Subcutaneous adipose tissue (tissue), 4 donors: Measurements from ENCODE around the gene FKBP1A. TPM values are rescaled to one million over a fixed set of nuclear protein-coding genes. Genes with fewer than 3 reads are reported as not detected.

Experiments used
- CTCF ChIP-seq: fragments of 450-650 bp; IDR thresholded peaks from one replicate; pipeline ENCODE4 v1.5.1; 2016; ENCODE audit warnings: low read depth, mild to moderate bottlenecking, control low read depth, antibody characterized with exemption, moderate library complexity
- total RNA-seq, 4 donors: library from RNA; depleted of rRNA; stranded (reverse); fragments of >200 nt; gene quantifications; one replicate each; pipeline ENCODE4 v1.1.0, GENCODE V29; 2016

Gene FKBP1A
- total RNA-seq, result 100 to 1,000 TPM; 131 to 257 (median 165) TPM

DNA sequence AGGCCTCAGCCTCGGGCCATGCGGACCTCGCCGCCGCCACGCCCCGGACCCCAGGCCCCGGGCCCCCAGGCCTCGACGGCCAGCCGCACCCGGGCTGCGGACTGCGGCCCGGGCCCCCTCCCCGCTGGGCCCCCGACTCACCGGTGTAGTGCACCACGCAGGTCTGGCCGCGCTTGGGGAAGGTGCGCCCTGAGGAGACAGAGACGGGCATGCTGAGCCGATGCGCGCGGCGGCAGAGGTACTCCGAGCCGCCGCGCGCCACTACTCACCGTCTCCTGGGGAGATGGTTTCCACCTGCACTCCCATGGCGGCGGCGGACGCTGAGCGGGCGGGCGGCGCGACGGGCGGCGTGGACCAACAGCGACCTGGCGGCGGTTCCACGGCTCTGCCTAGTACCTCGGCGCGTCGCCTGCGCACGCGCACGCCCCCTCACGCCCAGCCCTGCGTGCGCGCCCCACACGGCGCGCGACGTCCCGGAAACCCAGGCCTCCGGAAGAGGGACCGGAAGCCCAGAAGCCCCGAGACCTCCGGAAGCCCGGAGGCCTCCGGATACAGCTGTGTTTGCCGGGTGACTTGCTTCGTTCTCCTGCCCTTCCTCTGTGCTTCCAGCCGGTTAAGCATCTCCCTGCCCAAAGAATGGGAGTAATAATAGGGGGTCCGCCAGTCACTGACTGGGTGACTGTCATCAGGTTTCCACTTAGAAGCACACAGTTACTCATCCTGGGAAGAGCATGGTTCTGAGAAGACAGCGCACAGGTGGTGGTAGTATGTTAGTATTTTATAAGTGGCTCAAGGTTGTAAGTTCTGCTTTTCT lies at the start of gene FKBP1A:
Gene FKBP1A (minus strand): TSS at position 362 of the 814 bp plus-strand sequence. CDS start 56 bp downstream, at position 306.
- no peak for TF ChIP-seq CTCF

DNA sequence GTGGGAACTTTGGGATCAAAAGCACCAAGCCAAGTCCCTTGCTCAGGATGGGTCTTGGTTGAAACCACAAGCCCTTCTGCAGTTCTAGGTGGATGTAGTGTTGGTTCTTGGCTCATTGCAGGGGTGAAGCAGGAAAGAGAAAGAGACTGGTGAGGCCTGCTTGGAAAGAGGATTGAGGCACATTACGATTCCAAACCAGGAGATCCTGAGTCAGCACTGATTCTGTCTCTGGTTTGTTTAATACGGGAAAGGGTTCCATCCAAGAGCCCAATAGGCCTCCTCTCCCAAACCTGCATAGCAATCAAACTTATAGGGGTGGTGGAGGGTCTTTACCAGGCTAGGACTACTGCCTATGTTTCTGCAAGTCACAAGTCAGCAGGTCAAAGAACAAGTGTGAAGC lies 49.5 kb upstream of the FKBP1A start:
- no peak for TF ChIP-seq CTCF

DNA sequence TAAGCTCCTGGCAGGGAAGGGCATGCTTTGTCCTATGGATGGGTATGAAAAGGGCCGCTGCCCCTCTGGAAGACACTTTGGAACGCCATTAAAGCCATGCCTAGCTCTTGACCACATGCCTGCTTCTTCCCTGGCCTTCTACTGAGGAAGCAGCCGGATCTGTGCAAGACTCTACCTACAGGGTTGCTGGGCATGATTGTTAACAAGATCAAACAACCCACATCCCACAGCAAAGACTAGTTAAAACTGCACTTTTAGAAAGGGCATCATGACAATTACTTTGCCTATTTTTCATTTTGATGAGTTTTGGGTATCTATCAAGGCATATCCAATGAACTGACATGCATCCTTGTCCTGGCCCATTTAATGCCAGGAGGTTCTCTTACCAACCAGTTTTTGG lies 48.3 kb upstream of the FKBP1A start:
- TF ChIP-seq CTCF, result no peak

DNA sequence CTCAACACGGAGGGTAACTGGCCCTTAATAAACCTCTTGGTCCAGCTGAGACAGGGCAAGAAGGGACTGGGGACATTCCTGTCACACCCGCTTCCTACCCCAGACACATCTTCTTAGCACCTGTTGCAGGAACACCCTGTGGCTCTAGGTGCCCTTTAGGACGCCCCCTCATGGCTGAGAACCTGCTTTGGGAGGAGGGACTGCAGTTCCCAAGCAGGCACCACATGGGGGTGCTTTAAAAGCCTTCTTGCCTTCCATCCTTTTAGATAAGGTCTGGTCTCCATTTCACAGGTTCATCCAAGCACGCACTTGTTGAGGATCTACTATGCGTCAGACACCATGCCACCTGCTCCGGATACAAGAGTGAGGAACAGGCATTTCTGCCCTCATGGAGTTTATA lies 47.2 kb upstream of the FKBP1A start:
- TF ChIP-seq CTCF, result no peak

DNA sequence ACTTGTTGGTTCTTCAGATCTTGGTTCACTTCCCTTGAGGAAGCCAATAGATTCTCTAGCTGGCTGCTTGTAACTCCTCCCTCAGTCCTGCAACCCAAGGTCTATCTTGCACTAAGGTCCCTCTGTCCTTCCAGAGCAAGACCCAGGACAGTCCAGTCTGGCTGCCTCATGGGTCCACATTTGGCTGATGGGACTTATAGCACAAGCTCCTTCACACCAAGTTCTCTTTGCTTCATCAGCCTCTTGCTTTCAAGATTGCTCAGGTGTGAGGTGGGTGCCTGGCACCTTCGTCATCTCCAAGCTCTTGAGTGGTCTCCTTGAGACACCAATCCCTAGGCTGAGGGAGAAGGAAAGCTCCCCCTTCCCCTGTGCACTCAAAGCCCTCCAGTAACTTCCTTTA lies 45.5 kb upstream of the FKBP1A start:
- no peak for TF ChIP-seq CTCF

- no peak for TF ChIP-seq CTCF
Observed at GRCh38 chr20:1437235-1437904, 44.5 kb upstream of the FKBP1A start.

- no peak for TF ChIP-seq CTCF
Observed at GRCh38 chr20:1436263-1436662, 43.4 kb upstream of the FKBP1A start.
